ENCODE results near the gene C2CD3.

C2CD3 gene

GRCh38 chr11:73998846-73999575 lies 171.8 kb downstream of the C2CD3 start:
- TF ChIP-seq, protein P1, sequence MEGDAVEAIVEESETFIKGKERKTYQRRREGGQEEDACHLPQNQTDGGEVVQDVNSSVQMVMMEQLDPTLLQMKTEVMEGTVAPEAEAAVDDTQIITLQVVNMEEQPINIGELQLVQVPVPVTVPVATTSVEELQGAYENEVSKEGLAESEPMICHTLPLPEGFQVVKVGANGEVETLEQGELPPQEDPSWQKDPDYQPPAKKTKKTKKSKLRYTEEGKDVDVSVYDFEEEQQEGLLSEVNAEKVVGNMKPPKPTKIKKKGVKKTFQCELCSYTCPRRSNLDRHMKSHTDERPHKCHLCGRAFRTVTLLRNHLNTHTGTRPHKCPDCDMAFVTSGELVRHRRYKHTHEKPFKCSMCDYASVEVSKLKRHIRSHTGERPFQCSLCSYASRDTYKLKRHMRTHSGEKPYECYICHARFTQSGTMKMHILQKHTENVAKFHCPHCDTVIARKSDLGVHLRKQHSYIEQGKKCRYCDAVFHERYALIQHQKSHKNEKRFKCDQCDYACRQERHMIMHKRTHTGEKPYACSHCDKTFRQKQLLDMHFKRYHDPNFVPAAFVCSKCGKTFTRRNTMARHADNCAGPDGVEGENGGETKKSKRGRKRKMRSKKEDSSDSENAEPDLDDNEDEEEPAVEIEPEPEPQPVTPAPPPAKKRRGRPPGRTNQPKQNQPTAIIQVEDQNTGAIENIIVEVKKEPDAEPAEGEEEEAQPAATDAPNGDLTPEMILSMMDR (conservative IDR thresholded peaks at IDR 0.05; ENCODE audit: low read depth, low read length) = no peak
- no peak overlapping the region for H3K4me3 ChIP-seq (ENCODE audit: low read depth, low read length)
- DNase-seq (ENCODE audit: low read depth) = no peak

DNA sequence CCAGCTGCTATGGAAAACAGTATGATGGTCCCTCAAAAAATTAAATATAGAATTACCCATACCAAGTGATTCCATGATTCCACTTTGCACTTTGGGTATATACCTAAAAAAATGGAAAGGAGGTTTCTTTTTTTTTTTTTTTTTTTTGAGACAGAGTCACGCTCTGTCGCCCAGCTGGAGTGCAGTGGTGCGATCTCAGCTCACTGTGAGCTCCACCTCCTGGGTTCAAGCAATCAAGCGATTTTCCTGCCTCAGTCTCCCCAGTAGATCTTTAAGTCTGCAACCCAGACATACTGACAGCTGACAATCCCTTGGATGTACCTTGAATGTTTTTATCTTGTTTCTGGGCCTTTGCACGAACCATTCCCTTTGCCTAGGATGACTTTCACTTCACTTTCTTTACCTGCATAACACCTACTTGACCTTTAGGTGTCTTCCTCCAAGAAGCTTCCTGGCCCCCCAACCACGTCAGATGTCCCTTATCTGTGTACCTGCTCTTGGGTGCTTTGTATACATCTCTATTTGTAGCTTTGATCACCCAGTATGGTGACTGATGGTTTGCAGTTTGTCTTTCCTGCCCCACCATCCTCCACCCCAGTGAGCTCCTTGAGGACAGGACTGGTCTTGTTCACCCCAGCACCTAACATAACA lies 173.6 kb downstream of the C2CD3 start:
- TF ChIP-seq, protein P1 (conservative IDR thresholded peaks at IDR 0.05; ENCODE audit: low read depth, low read length) = no peak
- no peak for DNase-seq (ENCODE audit: low read depth)
- no peak overlapping the region for H3K4me3 ChIP-seq (ENCODE audit: low read depth, low read length)

DNA sequence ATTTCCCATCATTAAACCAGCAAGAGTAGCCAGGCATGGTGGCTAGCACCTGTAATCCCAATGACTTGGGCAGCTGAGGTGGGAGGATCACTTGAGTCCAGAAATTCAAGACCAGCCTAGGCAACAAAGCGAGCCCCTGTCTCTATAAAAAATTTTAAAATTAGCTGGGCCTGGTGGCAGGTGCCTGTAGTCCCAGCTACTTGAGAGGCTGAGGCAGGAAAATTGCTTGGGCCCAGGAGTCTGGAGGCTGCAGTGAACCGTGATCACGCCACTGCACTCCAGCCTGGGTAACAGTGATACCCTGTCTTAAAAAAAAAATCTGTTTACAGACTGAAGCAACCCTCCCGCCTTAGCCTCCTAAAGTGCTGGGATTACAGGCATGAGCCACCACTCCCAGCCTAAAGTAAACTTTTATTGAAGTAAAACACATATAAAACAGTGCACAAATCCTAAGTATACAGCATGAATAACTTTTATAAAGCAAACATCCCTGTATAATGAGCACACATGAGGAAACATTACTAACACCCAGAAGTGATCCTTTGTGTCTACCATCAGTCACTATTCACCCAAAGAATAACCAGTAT lies 174.5 kb downstream of the C2CD3 start:
- H3K4me3 ChIP-seq (ENCODE audit: low read depth, low read length) = no peak overlapping the region
- TF ChIP-seq, protein P1 (conservative IDR thresholded peaks at IDR 0.05; ENCODE audit: low read depth, low read length) = no peak
- no peak for DNase-seq (ENCODE audit: low read depth)

- no peak overlapping the region for H3K4me3 ChIP-seq (ENCODE audit: low read depth, low read length)
- TF ChIP-seq, protein P1 (conservative IDR thresholded peaks at IDR 0.05; ENCODE audit: low read depth, low read length) = no peak
- DNase-seq (ENCODE audit: low read depth) = no peak
Measured at GRCh38 chr11:73995731-73996130, 175.1 kb downstream of the C2CD3 start.

DNA sequence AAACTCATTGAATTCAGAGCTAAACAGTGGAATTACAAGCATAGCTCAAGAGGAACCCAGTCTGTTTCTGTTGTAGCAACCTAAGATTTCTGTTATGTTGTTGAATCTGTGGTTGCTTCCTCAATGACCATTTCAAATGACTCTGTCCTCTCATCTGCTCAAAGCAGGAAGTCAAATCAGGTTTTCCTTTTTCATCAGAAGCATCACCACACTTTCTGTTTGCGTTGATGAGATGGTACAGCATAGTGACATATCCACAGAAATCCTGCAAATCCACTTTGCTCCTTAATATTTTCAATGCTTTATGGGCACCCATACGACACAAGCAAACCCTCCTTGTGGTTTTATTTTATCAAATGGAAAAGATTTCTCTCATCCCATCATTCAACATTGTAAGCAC lies 175.6 kb downstream of the C2CD3 start:
- TF ChIP-seq, protein P1 (conservative IDR thresholded peaks at IDR 0.05; ENCODE audit: low read depth, low read length) = no peak
- peak; percentile 22 for DNase-seq (ENCODE audit: low read depth)
- no peak overlapping the region for H3K4me3 ChIP-seq (ENCODE audit: low read depth, low read length)

DNA sequence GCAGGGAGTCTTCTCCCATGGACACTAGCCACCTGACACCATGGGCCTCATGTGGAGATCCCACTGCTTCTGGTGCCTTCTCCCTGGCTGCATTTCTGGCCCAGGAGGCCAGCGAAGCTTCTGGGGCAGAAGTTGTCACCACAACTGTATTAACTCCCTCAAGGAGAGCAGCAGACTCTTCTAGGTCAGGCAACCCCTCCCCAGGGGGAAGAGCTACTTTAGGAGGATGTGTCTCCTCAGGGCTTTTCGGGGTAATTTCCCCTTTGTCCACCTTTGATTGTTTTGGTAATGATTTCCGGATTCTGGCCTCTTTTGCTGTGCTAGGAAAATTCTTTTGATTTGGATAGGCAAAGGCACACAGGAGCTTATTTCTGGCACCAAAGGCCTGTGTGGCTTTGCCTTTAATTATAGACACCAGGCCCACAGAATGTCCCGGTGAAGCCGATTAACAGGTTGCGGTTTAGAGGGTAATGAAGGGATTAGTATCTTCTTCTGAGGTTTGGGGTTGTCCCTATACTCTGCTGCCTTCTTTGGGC lies 179.3 kb downstream of the C2CD3 start:
- no peak overlapping the region for H3K4me3 ChIP-seq (ENCODE audit: low read depth, low read length)
- TF ChIP-seq, protein P1 (conservative IDR thresholded peaks at IDR 0.05; ENCODE audit: low read depth, low read length) = no peak
- no peak for DNase-seq (ENCODE audit: low read depth)

Measured in choroid plexus epithelial cell (primary cell).